ENCODE results near the gene ARL15. TPM values are rescaled to one million over a fixed set of nuclear protein-coding genes. Genes with fewer than 3 reads are reported as not detected.

The ARL15 gene
- total RNA-seq, 3 donors from 2014 or later = 29.0 to 65.0 (median 42.9) TPM

DNA sequence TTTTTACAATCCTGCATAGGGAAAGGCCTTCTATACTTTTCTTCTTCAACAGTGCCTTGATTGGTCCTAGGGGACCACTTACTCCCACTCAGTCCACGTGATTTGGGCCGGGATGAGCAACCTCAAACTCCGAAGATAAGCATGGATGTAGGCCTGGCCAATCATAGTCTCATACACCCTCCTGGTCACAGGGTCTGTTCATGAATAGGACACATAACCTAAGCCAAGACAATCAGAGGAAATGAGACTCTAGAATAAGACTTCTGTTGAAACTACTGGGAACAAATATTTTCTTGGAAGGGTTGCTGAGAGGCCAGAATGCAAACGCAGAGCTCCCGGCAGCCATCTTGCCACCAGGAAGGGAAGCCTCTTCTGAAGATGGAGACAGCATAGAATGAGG, 68.1 kb downstream of the ARL15 start:
- Histone ChIP-seq H3K4me3 (no peak overlapping the region), H3K9me3 (no peaks in the 10 kb centered on the region), H3K4me1 (no peaks in the 10 kb centered on the region), H3K36me3 (no peaks in the 10 kb centered on the region), H3K27me3 (no peaks in the 10 kb centered on the region), H3K27ac (no peak overlapping the region)
- intact Hi-C loops (cut with DNase I; ENCODE audit: low total_unique reads) = no loop called here
- no peak for DNase-seq (ENCODE audit: low spot score in 2 of 2)
- TF ChIP-seq POLR2A (IDR thresholded peaks at IDR 0.05) = no peak
- no peak for TF ChIP-seq POLR2AphosphoS5 (IDR thresholded peaks at IDR 0.05)
- TF ChIP-seq, protein P1, sequence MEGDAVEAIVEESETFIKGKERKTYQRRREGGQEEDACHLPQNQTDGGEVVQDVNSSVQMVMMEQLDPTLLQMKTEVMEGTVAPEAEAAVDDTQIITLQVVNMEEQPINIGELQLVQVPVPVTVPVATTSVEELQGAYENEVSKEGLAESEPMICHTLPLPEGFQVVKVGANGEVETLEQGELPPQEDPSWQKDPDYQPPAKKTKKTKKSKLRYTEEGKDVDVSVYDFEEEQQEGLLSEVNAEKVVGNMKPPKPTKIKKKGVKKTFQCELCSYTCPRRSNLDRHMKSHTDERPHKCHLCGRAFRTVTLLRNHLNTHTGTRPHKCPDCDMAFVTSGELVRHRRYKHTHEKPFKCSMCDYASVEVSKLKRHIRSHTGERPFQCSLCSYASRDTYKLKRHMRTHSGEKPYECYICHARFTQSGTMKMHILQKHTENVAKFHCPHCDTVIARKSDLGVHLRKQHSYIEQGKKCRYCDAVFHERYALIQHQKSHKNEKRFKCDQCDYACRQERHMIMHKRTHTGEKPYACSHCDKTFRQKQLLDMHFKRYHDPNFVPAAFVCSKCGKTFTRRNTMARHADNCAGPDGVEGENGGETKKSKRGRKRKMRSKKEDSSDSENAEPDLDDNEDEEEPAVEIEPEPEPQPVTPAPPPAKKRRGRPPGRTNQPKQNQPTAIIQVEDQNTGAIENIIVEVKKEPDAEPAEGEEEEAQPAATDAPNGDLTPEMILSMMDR (IDR thresholded peaks at IDR 0.05) = no peak

DNA sequence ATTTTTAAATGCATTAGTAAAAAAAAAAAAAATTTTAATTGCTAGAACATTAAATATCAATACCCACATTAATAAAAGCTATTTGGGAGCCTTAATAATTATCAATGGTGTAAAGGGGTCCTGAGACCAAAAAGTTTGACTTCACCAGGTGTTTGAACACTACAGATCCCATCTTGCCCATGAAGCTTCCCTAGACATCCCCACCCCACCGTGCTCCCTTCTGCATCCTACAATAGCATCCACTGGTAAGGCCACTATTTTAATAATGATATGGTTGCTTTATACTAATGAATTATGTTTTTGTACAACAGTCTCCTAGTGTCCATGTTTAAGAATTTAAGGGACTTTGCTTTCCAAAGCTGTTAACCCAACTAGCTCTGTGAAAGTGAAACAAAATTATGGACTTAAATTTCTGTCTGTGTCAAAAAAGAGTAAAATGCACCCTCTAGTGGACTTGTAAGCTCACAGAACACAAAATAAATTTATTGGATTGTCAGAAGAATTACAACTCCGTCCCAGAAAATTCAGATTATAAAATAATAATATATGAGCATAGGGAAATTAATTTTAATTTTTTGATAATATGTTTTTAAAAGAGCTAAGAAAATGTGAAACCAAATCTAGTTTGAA, 76.0 kb downstream of the ARL15 start:
- H3K36me3 ChIP-seq = no peaks in the 10 kb centered on the region
- no peaks in the 10 kb centered on the region for H3K4me1 ChIP-seq
- intact Hi-C loops (cut with DNase I; ENCODE audit: low total_unique reads) = no loop called here
- no peak for TF ChIP-seq POLR2AphosphoS5 (IDR thresholded peaks at IDR 0.05)
- TF ChIP-seq, protein P1 (IDR thresholded peaks at IDR 0.05) = peak in 1 of 3 donors; percentile 31
- no peak for TF ChIP-seq POLR2A (IDR thresholded peaks at IDR 0.05)
- no peaks in the 10 kb centered on the region for H3K9me3 ChIP-seq
- no peak overlapping the region for H3K27ac ChIP-seq
- no peak for DNase-seq (ENCODE audit: low spot score in 2 of 2)
- no peak overlapping the region for H3K4me3 ChIP-seq
- no peaks in the 10 kb centered on the region for H3K27me3 ChIP-seq

DNA sequence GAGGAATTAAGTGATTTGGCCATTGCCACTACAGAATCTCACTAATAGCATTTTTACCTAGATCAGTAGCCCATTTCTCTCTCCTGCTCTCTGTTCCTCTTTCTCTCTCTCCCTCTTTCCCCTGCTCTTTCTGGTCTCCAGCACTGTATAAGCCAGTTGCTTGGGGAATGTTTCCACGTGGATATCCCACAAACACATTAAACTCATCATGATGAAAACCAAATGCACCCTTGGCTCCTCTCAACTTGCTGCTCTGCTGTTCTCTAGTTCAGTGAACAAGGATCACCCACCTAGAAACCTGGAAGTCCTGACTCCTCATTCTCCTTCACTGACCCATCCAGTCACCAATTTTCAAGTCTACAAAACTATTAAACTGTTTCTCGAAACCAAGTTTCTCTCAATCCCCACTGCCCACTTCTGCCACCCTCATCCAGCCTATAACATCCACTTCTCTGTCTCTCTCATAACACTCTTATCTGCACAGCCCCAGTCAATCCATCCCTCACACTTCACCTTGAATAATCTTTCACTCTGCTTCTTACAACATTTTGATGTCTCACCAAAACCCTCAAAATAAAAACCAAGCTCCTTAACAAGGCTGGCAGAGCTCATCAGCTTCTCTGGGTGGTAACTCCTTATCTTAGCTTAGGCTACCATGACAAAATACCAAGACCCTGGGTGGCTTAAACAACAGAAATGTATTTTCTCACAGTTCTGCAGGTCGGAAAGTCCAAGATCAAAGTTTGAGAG, 79.3 kb downstream of the ARL15 start:
- Histone ChIP-seq H3K4me1 (no peaks in the 10 kb centered on the region), H3K9me3 (no peaks in the 10 kb centered on the region), H3K27ac (no peak overlapping the region), H3K27me3 (no peaks in the 10 kb centered on the region), H3K36me3 (no peaks in the 10 kb centered on the region), H3K4me3 (no peak overlapping the region)
- DNase-seq (ENCODE audit: low spot score in 2 of 2) = no peak
- intact Hi-C loops (cut with DNase I; ENCODE audit: low total_unique reads) = no loop called here
- TF ChIP-seq POLR2A (IDR thresholded peaks at IDR 0.05) (no peak), POLR2AphosphoS5 (IDR thresholded peaks at IDR 0.05) (no peak)
- TF ChIP-seq, protein P1 (IDR thresholded peaks at IDR 0.05) = no peak

DNA sequence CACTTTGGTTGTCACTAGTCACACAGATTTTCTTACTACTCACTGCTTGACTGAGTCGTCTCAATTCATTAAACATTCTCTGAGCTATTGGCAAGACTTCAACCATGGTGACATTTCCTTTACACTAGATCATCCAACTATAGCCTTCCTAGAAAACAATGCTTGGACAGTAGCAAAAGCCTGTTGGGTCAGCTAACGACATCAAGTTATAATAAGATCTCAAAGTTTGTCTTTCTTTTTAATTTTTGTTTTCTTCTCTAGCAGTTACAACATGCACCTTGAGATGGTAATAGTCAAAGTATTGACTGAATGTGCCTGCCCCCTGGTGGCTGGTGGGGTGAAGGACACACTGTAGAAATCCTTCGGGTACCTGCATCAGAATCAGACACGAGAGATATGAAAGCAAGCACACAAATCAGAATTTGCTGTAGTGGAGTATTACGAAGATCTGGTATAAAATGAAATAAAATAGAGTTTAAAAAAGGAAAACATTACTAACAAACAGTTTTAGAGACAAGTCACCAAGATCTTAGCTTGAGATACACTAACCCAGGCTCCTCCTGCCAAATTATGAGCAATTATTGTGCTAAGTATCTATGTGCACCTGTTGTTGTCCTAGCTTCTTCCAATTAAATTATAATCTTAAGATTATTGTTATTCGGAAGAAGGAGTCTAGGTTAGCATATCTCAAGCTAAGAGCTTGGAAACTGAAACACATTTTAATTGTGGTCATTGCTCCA, 81.2 kb downstream of the ARL15 start:
- DNase-seq (ENCODE audit: low spot score in 2 of 2) = peak; percentile 56 to 79
- intact Hi-C loops (cut with DNase I; ENCODE audit: low total_unique reads) = no loop called here
- no peaks in the 10 kb centered on the region for H3K36me3 ChIP-seq
- no peak overlapping the region for H3K27ac ChIP-seq
- H3K4me3 ChIP-seq = no peak overlapping the region
- H3K27me3 ChIP-seq = no peaks in the 10 kb centered on the region
- TF ChIP-seq POLR2A (IDR thresholded peaks at IDR 0.05) (no peak), POLR2AphosphoS5 (IDR thresholded peaks at IDR 0.05) (no peak)
- TF ChIP-seq, protein P1 (IDR thresholded peaks at IDR 0.05) = peak; percentile 72 to 83 (median 78)
- H3K4me1 ChIP-seq = no peaks in the 10 kb centered on the region
- no peaks in the 10 kb centered on the region for H3K9me3 ChIP-seq

DNA sequence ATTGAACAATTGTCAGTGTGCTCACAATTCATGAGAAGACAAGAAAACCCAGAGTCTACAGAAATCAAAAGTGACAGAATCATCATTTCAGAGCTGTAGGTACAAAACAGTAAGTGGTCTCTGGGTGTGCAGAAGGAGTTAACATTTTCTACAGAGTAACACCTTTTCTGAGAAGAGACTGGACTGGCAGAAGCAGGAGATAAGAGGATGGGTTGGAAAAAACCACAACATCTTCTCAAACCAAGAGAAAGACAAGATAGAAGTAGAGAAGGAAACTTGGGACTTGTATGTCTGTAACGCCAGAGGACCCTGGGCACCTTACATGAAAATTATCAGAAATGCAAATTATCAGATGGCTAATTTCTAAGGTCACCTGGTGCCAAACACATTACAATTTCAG, 82.6 kb downstream of the ARL15 start:
- no peaks in the 10 kb centered on the region for H3K4me1 ChIP-seq
- H3K27ac ChIP-seq = no peak overlapping the region
- no peak for DNase-seq (ENCODE audit: low spot score in 2 of 2)
- H3K9me3 ChIP-seq = no peaks in the 10 kb centered on the region
- intact Hi-C loops (cut with DNase I; ENCODE audit: low total_unique reads) = no loop called here
- TF ChIP-seq, protein P1 (IDR thresholded peaks at IDR 0.05) = no peak
- TF ChIP-seq POLR2AphosphoS5 (IDR thresholded peaks at IDR 0.05) (no peak), POLR2A (IDR thresholded peaks at IDR 0.05) (no peak)
- H3K27me3 ChIP-seq = no peaks in the 10 kb centered on the region
- no peak overlapping the region for H3K4me3 ChIP-seq
- no peaks in the 10 kb centered on the region for H3K36me3 ChIP-seq

Data from breast epithelium (tissue), 4 donors.